ENCODE results near the gene NOC2L. TPM values are rescaled to one million over a fixed set of nuclear protein-coding genes. Genes with fewer than 3 reads are reported as not detected.
A peak's percentile ranks its signal among the peaks of the same experiment; 100 is the strongest.

NOC2L gene
- total RNA-seq, 6 donors from 2014 or later = 28.7 to 66.0 (median 51.0) TPM

- Histone ChIP-seq H3K4me1 (peaks cover 19 to 42% (median 26%) of the 10 kb centered on the region in 4 donors), H3K36me3 (no peaks in the 10 kb centered on the region), H3K4me3 (no peak overlapping the region), H3K27me3 (peaks cover 0 to 40% (median 23%) of the 10 kb centered on the region in 4 donors), H3K9me3 (no peaks in the 10 kb centered on the region), H3K27ac (no peak overlapping the region)
- WGBS, 2 donors = 78 to 86% methylated on average over 4 to 6 of the region's 6 CpGs
- TF ChIP-seq CTCF (IDR thresholded peaks at IDR 0.05) = no peak
- TF ChIP-seq POLR2AphosphoS5 (IDR thresholded peaks at IDR 0.05) = no peak
- no peak for TF ChIP-seq EP300 (IDR thresholded peaks at IDR 0.05)
- TF ChIP-seq POLR2A (IDR thresholded peaks at IDR 0.05) = no peak
- no peak for ATAC-seq (ENCODE audit: low FRiP score in 2 of 2)
- DNase-seq = no peak
Observed at GRCh38 chr1:918843-919242, 40.2 kb downstream of the NOC2L start.

- Histone ChIP-seq H3K27ac (no peak overlapping the region), H3K4me1 (peaks cover 16 to 37% (median 22%) of the 10 kb centered on the region in 4 donors), H3K36me3 (no peaks in the 10 kb centered on the region), H3K27me3 (peaks cover 0 to 36% (median 19%) of the 10 kb centered on the region in 4 donors), H3K4me3 (no peak overlapping the region), H3K9me3 (no peaks in the 10 kb centered on the region)
- WGBS, 2 donors = 81% methylated on average over 15 of the region's 15 CpGs; no CpG with 5 or more reads in 1 of the 2 donors
- ATAC-seq (ENCODE audit: low FRiP score in 2 of 2) (no peak), DNase-seq (peak in 1 of 2 donors; percentile 70)
- TF ChIP-seq EP300 (IDR thresholded peaks at IDR 0.05) = no peak
- TF ChIP-seq POLR2A (IDR thresholded peaks at IDR 0.05) = no peak
- TF ChIP-seq CTCF (IDR thresholded peaks at IDR 0.05) = no peak
- TF ChIP-seq POLR2AphosphoS5 (IDR thresholded peaks at IDR 0.05) = no peak
Observed at GRCh38 chr1:918353-918752, 40.7 kb downstream of the NOC2L start.

- ATAC-seq (ENCODE audit: low FRiP score in 2 of 2) = no peak
- Histone ChIP-seq H3K4me1 (peaks cover 12 to 29% (median 15%) of the 10 kb centered on the region in 4 donors), H3K36me3 (no peaks in the 10 kb centered on the region), H3K4me3 (no peak overlapping the region), H3K27ac (no peak overlapping the region), H3K27me3 (peaks cover 0 to 33% (median 15%) of the 10 kb centered on the region in 4 donors), H3K9me3 (no peaks in the 10 kb centered on the region)
- peak in 1 of 2 donors; percentile 64 for DNase-seq
- TF ChIP-seq POLR2AphosphoS5 (IDR thresholded peaks at IDR 0.05) (no peak), CTCF (IDR thresholded peaks at IDR 0.05) (no peak), POLR2A (IDR thresholded peaks at IDR 0.05) (no peak), EP300 (IDR thresholded peaks at IDR 0.05) (no peak)
- WGBS, 2 donors = 60 to 75% methylated on average over 14 to 22 of the region's 22 CpGs
Observed at GRCh38 chr1:917466-918091, 41.5 kb downstream of the NOC2L start.

- Histone ChIP-seq H3K9me3 (no peaks in the 10 kb centered on the region), H3K36me3 (no peaks in the 10 kb centered on the region), H3K4me3 (no peak overlapping the region), H3K27me3 (peaks cover 0 to 35% (median 14%) of the 10 kb centered on the region in 4 donors), H3K27ac (no peak overlapping the region), H3K4me1 (peaks cover 12 to 29% (median 15%) of the 10 kb centered on the region in 4 donors)
- ATAC-seq (ENCODE audit: low FRiP score in 2 of 2) (no peak), DNase-seq (peak in 1 of 2 donors; percentile 43)
- WGBS, 2 donors = 46 to 67% methylated on average over 4 to 6 of the region's 7 CpGs
- TF ChIP-seq EP300 (IDR thresholded peaks at IDR 0.05) = no peak
Observed at GRCh38 chr1:917076-917459, 42.0 kb downstream of the NOC2L start.

- Histone ChIP-seq H3K9me3 (no peaks in the 10 kb centered on the region), H3K4me1 (peaks cover 12 to 27% (median 15%) of the 10 kb centered on the region in 4 donors), H3K36me3 (no peaks in the 10 kb centered on the region), H3K27ac (no peak overlapping the region), H3K4me3 (no peak overlapping the region), H3K27me3 (peaks cover 0 to 35% (median 14%) of the 10 kb centered on the region in 4 donors)
- TF ChIP-seq CTCF (IDR thresholded peaks at IDR 0.05) (no peak), POLR2A (IDR thresholded peaks at IDR 0.05) (no peak), EP300 (IDR thresholded peaks at IDR 0.05) (no peak), POLR2AphosphoS5 (IDR thresholded peaks at IDR 0.05) (no peak)
- ATAC-seq (ENCODE audit: low FRiP score in 2 of 2) = no peak
- DNase-seq = peak in 1 of 2 donors; percentile 79
- 5 to 30% methylated on average over 8 to 31 of the region's 31 CpGs for WGBS, 2 donors
Observed at GRCh38 chr1:916173-917075, 42.6 kb downstream of the NOC2L start.
